GM23248 (cell line): ENCODE data around the gene FAM20C. TPM values are rescaled to one million over a fixed set of nuclear protein-coding genes. Genes with fewer than 3 reads are reported as not detected.

Experiments used
- DNase-seq: peaks from one replicate; pipeline ENCODE4 v3.0.0-alpha.2; 2015
- H2AFZ ChIP-seq: fragments of 200-600 bp; sonication (generic); 2 replicates; pipeline ENCODE4 v1.6.1; 2016; ENCODE audit warnings: antibody characterized with exemption
- H3F3A ChIP-seq: fragments of 200-600 bp; sonication (generic); 2 replicates; pipeline ENCODE4 v1.6.1; 2016; ENCODE audit warnings: mild to moderate bottlenecking, antibody characterized with exemption, mixed run types; ENCODE audit not compliant: insufficient read depth
- H3K27ac ChIP-seq: fragments of 200-600 bp; sonication (generic); 2 replicates; pipeline ENCODE4 v1.5.1; 2016; ENCODE audit warnings: mild to moderate bottlenecking
- H3K27me3 ChIP-seq: fragments of 200-600 bp; sonication (generic); replicated peaks from 2 replicates; pipeline ENCODE4 v1.6.1; 2016; ENCODE audit warnings: mild to moderate bottlenecking; ENCODE audit not compliant: insufficient read depth
- H3K36me3 ChIP-seq: fragments of 200-600 bp; sonication (generic); 2 replicates; pipeline ENCODE4 v1.6.1; 2016; ENCODE audit warnings: low read depth, mild to moderate bottlenecking
- H3K4me1 ChIP-seq: fragments of 200-600 bp; sonication (generic); 2 replicates; pipeline ENCODE4 v1.6.1; 2016; ENCODE audit warnings: mild to moderate bottlenecking; ENCODE audit not compliant: insufficient read depth
- H3K4me2 ChIP-seq: fragments of 200-600 bp; sonication (generic); one replicate; pipeline ENCODE4 v1.6.1; 2016; ENCODE audit warnings: mild to moderate bottlenecking; ENCODE audit not compliant: unreplicated experiment
- H3K4me3 ChIP-seq: fragments of 200-600 bp; sonication (generic); 2 replicates; pipeline ENCODE4 v1.5.1; 2016; ENCODE audit warnings: mild to moderate bottlenecking
- H3K79me2 ChIP-seq: fragments of 200-600 bp; sonication (generic); 2 replicates; pipeline ENCODE4 v1.6.1; 2016; ENCODE audit warnings: mild to moderate bottlenecking; ENCODE audit not compliant: insufficient read depth
- H3K9ac ChIP-seq: fragments of 200-600 bp; sonication (generic); 2 replicates; pipeline ENCODE4 v1.6.1; 2016; ENCODE audit warnings: mild to moderate bottlenecking
- H3K9me2 ChIP-seq: fragments of 200-600 bp; sonication (generic); 2 replicates; pipeline ENCODE4 v1.6.1; 2016; ENCODE audit warnings: mixed run types, mild to moderate bottlenecking, moderate library complexity; ENCODE audit not compliant: insufficient read depth
- H3K9me3 ChIP-seq: fragments of 200-600 bp; sonication (generic); one replicate; pipeline ENCODE4 v1.6.1; 2017; ENCODE audit warnings: low read depth
- H4K20me1 ChIP-seq: fragments of 200-600 bp; sonication (generic); 2 replicates; pipeline ENCODE4 v1.6.0; 2016; ENCODE audit not compliant: insufficient read depth
- EZH2 ChIP-seq: fragments of 200-600 bp; sonication (generic); IDR thresholded peaks from 2 replicates; pipeline ENCODE4 v1.6.1; 2018; ENCODE audit warnings: antibody characterized with exemption, mild to moderate bottlenecking; ENCODE audit not compliant: insufficient read depth, poor library complexity, severe bottlenecking
- EZH2phosphoT487 ChIP-seq: fragments of 200-600 bp; sonication (generic); IDR thresholded peaks from 2 replicates; pipeline ENCODE4 v1.6.1; 2018; ENCODE audit warnings: antibody characterized with exemption, moderate library complexity, mild to moderate bottlenecking, low read depth; ENCODE audit not compliant: insufficient read depth
- WGBS, 2 experiments: methylation state at CpG; one replicate each; pipeline ENCODE4 v1.1.6; 2015 to 2017; ENCODE audit warnings: low lambda C conversion rate in 2 of 2, low coverage in 1 of 2; ENCODE audit errors: missing lambda C conversion rate in 2 of 2; 5-methylcytosine and 5-hydroxymethylcytosine counted together
- in situ Hi-C: fragments of 300-500 bp; cut with MboI; formaldehyde crosslinking; loops from 2 replicates; pipeline ENCODE4 v1.15.0; 2020
- polyA plus RNA-seq: library from polyadenylated mRNA; unstranded; fragments of >200 nt; fragmentation: Nextera tagmentation; extraction: Ambion mirVana; gene quantifications from 2 replicates; pipeline ENCODE4 v1.2.1, GENCODE V29; 2016
- total RNA-seq: library from RNA; depleted of rRNA; stranded (reverse); fragments of >200 nt; shearing (Covaris generic); gene quantifications from 2 replicates; pipeline ENCODE4 v1.2.3, GENCODE V29; 2014

The FAM20C gene
- total and polyA plus RNA-seq, 2 experiments from 2014 or later: 13.5 to 63.8 TPM

- in situ Hi-C loops: no loop called here
Observed at GRCh38 chr7:154096-154799, 38.1 kb upstream of the FAM20C start.

GRCh38 chr7:155469-155900 is 36.9 kb upstream of the FAM20C start:
- Histone ChIP-seq H3K9me2 (no peaks in the 10 kb centered on the region), H3K9ac (no peak overlapping the region), H3K36me3 (no peaks in the 10 kb centered on the region), H3K4me2 (no peak overlapping the region), H4K20me1 (no peaks in the 10 kb centered on the region), H3K27ac (no peak overlapping the region), H2AFZ (no peak overlapping the region), H3K4me3 (no peak overlapping the region), H3K9me3 (no peaks in the 10 kb centered on the region), H3K79me2 (no peaks in the 10 kb centered on the region), H3F3A (0 out of 2 replicates have a peak, but pooled peaks cover 5% of the 10 kb centered on the region), H3K4me1 (peaks cover 7% of the 10 kb centered on the region), H3K27me3 (no peaks in the 10 kb centered on the region)
- in situ Hi-C loops: no loop called here
- peak; percentile 44 for DNase-seq
- TF ChIP-seq EZH2phosphoT487 (no peak), EZH2 (no peak)
- 39 to 49% methylated on average over 3 of the region's 3 CpGs for WGBS, 2 experiments

More at GRCh38 chr7:154096-154799, 38.1 kb upstream of the FAM20C start:
- Histone ChIP-seq H3K27me3 (no peaks in the 10 kb centered on the region), H3K9me3 (no peaks in the 10 kb centered on the region), H4K20me1 (no peaks in the 10 kb centered on the region), H3K9ac (no peak overlapping the region), H3K4me2 (no peak overlapping the region), H3K9me2 (no peaks in the 10 kb centered on the region), H3K4me3 (no peak overlapping the region), H2AFZ (no peak overlapping the region), H3K36me3 (no peaks in the 10 kb centered on the region), H3K27ac (no peak overlapping the region), H3K79me2 (no peaks in the 10 kb centered on the region), H3F3A (0 out of 2 replicates have a peak, but pooled peaks cover 5% of the 10 kb centered on the region), H3K4me1 (peaks cover 14% of the 10 kb centered on the region)
- no peak for DNase-seq
- no peak for TF ChIP-seq EZH2phosphoT487
- TF ChIP-seq EZH2: no peak
- 87 to 90% methylated on average over 20 of the region's 20 CpGs for WGBS, 2 experiments

- no peak for DNase-seq
- 86% methylated on average over 31 of the region's 31 CpGs for WGBS, 2 experiments
Observed at GRCh38 chr7:156111-157007, 36.0 kb upstream of the FAM20C start.

GRCh38 chr7:157008-157310 is 35.4 kb upstream of the FAM20C start:
- no peak overlapping the region for H3K27ac ChIP-seq
- 0 out of 2 replicates have a peak, but pooled peaks cover 5% of the 10 kb centered on the region for H3F3A ChIP-seq
- H2AFZ ChIP-seq: no peak overlapping the region
- H3K4me2 ChIP-seq: no peak overlapping the region
- 86 to 94% methylated on average over 8 to 9 of the region's 9 CpGs for WGBS, 2 experiments
- no peaks in the 10 kb centered on the region for H3K9me3 ChIP-seq
- in situ Hi-C loops: no loop called here
- no peaks in the 10 kb centered on the region for H4K20me1 ChIP-seq
- DNase-seq: no peak
- no peaks in the 10 kb centered on the region for H3K36me3 ChIP-seq
- no peaks in the 10 kb centered on the region for H3K27me3 ChIP-seq
- no peak overlapping the region for H3K4me3 ChIP-seq
- H3K9ac ChIP-seq: no peak overlapping the region
- TF ChIP-seq EZH2 (no peak), EZH2phosphoT487 (no peak)
- peaks cover 7% of the 10 kb centered on the region for H3K4me1 ChIP-seq
- H3K9me2 ChIP-seq: no peaks in the 10 kb centered on the region
- no peaks in the 10 kb centered on the region for H3K79me2 ChIP-seq

More at GRCh38 chr7:156111-157007, 36.0 kb upstream of the FAM20C start:
- TF ChIP-seq EZH2phosphoT487: no peak
- no peak for TF ChIP-seq EZH2
- Histone ChIP-seq H3K9ac (no peak overlapping the region), H2AFZ (no peak overlapping the region), H3K36me3 (no peaks in the 10 kb centered on the region), H3K9me3 (no peaks in the 10 kb centered on the region), H3K79me2 (no peaks in the 10 kb centered on the region), H4K20me1 (no peaks in the 10 kb centered on the region), H3F3A (0 out of 2 replicates have a peak, but pooled peaks cover 5% of the 10 kb centered on the region), H3K4me3 (no peak overlapping the region), H3K27me3 (no peaks in the 10 kb centered on the region), H3K9me2 (no peaks in the 10 kb centered on the region), H3K4me2 (no peak overlapping the region), H3K4me1 (peaks cover 7% of the 10 kb centered on the region), H3K27ac (no peak overlapping the region)
- in situ Hi-C loops: no loop called here
